Activated T-cell treated with anti-CD3 and anti-CD28 coated beads, Interleukin-2, amount 50 U/mL, for 48 hours (primary cell): ENCODE results near the gene RAB13.

Experiments used
- DNase-seq, 2 experiments: peaks; one replicate each; pipeline ENCODE4 v3.0.0-alpha.2; 2020

RAB13 gene

DNA sequence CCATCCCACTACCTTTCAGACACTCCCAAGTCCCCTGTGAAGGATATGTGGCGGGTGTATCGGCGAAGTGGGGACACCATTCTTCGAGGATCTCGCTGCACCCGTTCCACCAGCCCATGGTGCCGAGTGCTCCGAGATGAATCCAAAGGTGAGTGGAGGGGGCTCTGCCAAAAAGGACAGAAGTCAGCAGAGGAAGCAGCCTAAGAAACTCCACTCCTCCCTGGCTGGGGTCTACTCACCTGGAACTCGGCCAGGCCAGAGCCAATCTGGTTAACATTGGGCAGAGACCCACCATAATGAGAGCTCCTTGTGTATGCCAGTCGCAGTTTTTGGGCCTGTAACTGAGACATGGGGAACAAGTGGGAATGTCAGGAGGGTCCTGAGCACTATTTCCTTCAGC lies 31.3 kb downstream of the RAB13 start:
- DNase-seq, result no peak

GRCh38 chr1:153953859-153954365 lies 32.2 kb downstream of the RAB13 start:
- DNase-seq, result no peak

GRCh38 chr1:153951801-153952200 lies 34.3 kb downstream of the RAB13 start:
- DNase-seq, result no peak

DNA sequence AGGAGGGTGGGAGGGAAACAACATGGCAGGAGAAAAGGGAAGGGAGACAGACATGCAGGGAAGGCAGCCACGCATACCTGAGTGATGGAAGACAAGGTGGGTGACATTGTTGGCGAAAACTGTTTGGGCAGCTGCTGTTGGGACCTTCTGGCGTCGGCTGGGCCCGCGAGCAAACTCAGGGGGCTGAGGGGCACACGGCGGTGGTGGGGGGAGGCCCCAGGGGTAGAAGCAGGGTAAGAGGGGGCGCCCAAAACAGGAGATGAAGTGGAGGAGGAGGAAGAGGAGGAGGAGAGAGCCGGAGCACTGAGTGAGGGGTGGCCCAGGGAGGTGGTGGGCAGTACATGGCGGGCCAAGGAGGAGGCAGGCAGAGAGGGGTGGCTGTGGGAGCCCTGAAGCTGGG lies 35.0 kb downstream of the RAB13 start:
- DNase-seq, result no peak

- DNase-seq, result peak; percentile 82 to 86
Measured at GRCh38 chr1:153946622-153947241, 39.4 kb downstream of the RAB13 start, which contains the start of gene DENND4B. Gene DENND4B (minus strand): TSS chr1:153946718. CDS start chr1:153944374, 2,344 bp downstream.

DNA sequence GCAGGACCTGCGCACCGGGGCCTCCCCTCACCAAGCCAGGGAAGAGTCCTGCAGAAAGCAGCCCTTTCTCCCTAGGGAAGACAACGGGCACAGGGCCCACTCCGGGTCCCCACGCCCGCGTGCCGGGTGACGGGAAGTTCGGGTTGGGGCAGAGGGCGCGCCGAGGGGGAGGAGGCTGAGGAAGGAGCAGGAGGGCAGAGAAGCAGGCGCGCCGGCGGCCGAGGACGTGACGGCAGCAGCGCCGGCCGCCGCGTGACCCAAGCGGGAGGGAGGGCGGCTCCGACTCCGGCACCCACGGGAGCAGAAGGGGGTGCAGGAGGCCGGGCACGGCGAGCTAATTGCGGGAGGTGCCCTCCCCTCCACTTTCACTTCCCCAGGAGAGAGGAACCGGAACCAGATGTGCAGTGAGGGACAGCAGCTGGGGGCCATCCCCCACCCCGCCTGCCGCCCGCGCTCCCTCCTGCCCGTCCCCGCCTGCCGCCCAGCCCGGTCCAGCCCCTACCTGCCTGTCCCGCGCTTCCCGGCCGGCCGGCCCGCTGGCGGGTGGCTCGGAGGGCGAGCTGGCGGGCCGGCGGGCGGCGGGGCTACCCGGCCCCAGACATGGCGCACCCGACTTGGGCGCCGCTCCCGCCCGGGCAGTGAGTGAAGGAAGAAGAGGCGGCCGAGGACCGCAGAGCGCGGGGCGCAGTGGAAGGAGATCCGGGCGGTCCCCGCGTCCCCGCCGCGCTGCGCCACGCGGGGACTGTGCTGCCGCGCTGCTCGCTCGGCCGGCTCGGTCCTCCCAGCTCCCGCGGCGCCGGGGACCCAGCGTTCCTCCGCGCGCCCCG lies 40.1 kb downstream of the RAB13 start:
- peak; percentile 79 to 82 for DNase-seq

DNA sequence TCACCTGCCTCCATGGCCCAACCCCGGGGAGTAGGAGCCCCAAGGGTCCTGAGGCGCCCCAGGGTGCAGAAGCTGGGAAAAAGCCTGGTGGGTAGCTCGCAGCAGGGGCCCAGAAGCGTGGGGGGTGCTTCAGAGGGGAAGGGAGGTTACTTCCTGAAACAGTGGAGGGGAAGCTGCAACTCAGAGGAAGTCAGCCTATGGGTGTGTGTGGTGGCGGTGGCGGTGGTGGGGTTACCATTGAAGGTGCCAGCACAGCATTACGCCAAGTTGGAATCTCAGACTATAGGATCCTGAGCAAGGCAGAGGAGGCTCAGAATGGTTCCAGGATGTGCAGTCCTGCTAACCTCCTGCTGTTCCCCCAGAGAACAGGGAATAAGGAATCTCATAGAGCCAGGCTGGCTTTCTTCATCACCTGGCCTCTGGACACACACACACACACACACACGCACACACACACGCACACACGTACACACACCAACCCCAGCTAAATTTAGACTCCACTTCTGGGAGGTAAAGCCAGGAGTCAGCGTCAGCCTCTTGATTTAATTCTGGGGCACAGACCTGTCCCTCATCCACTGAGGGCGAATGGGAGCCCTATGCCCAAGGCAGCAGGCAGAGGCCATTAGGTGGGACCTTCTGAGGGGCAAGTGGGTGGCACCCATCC lies 40.9 kb downstream of the RAB13 start:
- DNase-seq, result peak; percentile 83

- DNase-seq, result no peak
Measured at GRCh38 chr1:153944827-153945117, 41.4 kb downstream of the RAB13 start.

DNA sequence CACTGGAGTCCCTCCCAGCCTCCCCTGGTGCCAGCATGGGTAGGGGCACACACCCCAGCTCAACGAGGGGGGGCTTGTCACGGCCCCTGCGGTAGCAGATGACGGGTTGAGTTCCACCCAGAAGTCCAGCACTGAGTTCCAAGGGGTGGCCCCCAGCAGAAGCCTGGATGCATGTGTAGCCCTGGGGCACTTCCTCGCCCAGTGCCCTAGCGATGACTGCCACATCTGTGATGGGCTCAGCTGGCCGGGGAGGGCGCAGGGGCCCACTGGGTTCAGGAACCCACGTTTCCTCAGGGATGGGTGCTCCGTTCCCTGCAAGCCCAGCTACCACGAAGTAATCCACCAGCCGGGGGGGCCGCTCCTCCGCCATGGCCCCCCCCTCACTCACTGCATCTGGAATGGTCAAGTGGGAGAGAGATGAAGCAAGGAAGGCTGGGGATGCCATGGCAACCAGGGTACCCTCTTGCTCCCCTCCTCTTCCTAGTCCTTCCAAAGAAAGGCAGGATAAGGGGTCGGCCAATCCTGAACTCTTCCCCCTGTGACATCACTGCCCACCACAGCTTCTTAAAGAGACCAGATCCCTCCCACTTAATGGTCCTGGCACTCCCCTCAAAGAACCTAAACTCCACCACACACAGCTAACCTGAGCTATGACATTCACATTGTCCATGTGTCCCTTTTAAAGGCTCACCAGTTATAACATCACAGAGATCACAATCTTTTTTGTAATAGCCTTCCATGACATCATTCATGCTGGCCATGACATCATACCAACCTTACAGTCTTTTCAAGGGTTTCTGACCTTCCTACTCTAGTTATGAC lies 41.9 kb downstream of the RAB13 start:
- no peak for DNase-seq

DNA sequence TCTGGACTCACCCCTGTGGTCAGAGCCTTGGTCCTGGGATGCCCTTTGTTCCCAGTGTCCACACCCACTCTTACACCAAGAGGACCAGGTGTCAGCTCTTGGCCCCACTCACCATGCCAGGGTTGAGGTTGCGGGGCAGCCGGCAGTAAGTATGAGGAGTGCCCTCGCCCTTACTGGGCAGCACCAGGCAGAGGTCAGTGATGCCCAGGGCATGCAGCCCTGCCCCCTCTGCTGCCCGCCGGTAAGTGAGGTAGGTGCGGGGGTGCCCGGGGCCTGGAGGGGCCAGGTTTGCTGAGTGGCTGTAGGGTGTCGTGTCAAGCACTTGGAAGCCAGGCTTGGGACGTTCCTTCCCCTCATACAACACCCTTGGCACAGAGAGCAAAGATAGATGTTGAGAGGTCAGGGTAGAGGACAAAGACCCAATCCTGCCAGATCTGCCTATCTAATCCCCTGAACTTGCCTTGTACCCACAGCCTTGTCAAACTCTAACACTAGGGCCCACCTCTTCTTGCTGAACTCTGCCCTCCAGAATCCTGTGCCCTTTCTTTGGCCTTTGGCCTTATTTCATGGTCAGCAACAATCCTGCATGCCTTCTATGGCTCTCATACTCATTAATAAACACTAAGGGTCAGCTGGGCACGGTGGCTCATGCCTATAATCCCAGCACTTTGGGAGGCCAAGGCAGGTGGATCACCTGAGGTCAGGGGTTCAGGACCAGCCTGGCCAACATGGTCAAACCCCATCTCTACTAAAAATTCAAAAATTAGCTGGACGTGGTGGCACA lies 43.2 kb downstream of the RAB13 start:
- no peak for DNase-seq

DNA sequence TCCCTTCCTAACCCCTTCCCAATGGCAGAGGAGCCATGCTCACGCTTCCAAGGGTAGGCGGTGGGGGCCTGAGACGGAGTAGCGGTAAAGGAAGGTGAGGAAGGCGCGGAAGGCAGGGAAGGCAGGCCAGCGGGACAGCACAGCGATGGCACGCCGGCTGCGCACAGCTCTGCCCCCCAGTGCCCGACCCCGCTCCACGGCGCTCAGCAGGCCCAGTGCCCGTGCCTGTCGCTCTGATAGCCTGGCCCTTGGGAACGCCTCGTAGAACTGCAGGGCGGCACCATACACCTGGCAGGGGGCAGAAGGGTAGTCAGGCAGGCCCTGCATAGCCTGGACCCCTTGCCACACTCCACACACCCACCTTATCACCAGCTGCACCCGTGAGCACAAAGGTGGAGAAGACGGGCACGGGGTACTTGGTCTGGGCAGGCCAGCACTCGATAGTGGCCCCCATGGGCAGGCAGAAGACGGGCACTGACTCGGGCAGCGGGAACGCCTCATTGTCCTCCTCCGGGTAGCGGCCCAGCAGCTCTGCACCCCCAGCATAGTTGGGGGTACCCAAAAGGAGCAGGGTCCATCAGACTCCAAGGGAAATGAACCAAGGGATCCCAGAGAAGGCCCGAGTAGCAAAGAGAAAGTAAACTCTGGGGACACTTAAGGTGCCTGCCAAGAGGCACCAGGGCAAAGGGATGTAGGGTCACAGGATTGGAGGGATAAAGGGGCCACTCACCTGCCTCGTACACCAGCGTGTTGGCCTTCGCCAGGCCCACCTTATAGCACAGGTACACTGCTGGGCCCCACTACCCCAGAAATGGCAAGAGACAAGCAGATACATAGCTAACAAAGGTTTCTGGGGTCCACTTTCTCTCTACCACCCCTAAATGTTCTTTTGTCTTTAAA lies 44.1 kb downstream of the RAB13 start:
- no peak for DNase-seq

- no peak for DNase-seq
Measured at GRCh38 chr1:153940756-153941155, 45.4 kb downstream of the RAB13 start.

DNA sequence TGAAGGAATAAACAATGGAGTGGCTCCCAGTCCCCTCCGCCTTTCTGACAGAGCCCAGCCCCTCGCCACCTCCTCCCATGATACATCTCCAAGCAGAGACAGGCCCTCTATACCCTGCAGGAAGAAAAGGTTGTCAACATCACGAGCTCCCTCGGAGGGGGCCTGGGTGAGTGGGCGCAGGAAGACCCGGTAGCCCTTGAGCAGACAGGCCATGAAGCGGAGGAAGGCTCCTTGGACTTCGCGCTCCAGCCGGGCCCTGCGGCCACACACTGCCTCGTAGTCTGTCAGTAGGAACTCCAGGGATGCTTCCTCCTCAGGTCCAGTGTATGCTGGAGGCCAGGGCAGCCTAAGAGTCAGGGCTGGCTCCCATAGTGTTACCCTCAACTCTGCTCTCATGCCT lies 46.7 kb downstream of the RAB13 start:
- DNase-seq, result no peak

GRCh38 chr1:153938996-153939395 lies 47.1 kb downstream of the RAB13 start:
- no peak for DNase-seq

- no peak for DNase-seq
Measured at GRCh38 chr1:153937331-153937730, 48.8 kb downstream of the RAB13 start.

- no peak for DNase-seq
Measured at GRCh38 chr1:153936011-153936802, 49.9 kb downstream of the RAB13 start.

DNA sequence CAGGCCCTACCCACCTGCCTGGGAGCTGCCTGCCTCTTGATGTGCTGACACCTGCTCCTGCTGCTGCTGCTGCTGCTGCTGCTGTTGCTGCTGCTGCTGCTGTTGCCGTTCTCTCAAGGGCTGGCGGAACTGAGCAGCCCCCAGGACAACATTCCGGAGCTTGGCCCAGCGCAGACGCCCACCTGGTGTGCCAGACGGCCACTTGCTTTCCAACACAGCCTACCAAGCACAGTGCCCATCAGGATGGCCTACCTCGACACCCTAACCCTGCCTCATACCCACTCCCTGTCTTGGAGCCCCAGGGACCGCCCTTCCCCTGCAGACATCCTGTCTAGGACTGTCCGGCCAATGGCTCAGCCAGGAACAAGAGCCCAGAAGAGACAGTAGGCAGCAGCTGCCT lies 51.4 kb downstream of the RAB13 start:
- DNase-seq, result no peak

- DNase-seq, result no peak
Measured at GRCh38 chr1:153933955-153934354, 52.2 kb downstream of the RAB13 start.

GRCh38 chr1:153933430-153933829 lies 52.7 kb downstream of the RAB13 start:
- DNase-seq, result no peak
